HG03378 (cell line): ENCODE data around the gene CEP70.
"Not testable (repeated sequence)": the region's sequence is repeated elsewhere in the genome, so short reads cannot be mapped to it uniquely, and the experiment has no call there.

Experiments
- ATAC-seq: cut with Tn5 transposase; IDR thresholded peaks from one replicate; pipeline ENCODE4 v1.9.1; 2021; ENCODE audit warnings: mild to moderate bottlenecking, moderate library complexity; ENCODE audit not compliant: unreplicated experiment

Gene CEP70

DNA sequence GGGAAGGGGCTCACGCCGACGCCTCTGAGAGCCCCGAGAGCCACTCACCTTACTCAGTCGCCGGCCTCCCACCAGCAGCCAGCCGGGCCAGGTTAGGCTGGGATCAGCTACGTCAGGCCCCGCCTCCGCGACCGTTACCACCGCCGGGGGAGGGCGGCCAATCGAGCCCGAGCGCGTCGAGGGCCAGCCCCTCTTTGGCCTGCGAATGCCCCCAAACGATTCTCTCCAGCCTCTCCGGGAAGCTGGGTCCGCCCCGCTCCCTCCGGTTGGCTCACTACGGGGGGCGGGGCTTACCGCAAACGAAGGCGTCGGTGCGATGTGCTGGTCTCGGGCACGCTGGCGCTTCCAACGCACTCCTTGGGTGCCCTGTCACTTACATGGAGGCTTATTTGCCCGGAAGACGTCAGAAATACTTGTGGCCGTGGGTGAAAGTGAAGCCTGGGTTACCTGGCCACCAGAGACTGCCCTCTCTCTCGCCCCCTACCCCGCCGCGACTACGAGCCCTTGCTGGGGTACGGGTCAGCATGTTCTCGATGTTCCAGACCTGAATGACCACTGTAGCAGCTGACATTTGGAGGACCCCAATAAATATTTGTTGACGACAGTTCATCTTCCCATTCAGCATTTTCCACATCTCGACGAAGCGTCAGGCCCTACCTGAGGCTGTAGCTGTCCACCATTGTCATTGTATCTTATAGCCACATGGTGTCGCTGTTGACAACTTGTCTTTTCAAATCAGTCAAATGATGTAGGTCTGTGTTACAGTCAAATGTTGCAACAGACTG is at the start of gene CEP70:
TSS of gene CEP70 (minus strand) at position 111 of the 785 bp plus-strand sequence. CDS start 21,333 bp downstream, outside the sequence.
- ATAC-seq = peak; percentile 85

- no peak for ATAC-seq
Measured at GRCh38 chr3:138642927-138643253, 48.8 kb upstream of the CEP70 start.

DNA sequence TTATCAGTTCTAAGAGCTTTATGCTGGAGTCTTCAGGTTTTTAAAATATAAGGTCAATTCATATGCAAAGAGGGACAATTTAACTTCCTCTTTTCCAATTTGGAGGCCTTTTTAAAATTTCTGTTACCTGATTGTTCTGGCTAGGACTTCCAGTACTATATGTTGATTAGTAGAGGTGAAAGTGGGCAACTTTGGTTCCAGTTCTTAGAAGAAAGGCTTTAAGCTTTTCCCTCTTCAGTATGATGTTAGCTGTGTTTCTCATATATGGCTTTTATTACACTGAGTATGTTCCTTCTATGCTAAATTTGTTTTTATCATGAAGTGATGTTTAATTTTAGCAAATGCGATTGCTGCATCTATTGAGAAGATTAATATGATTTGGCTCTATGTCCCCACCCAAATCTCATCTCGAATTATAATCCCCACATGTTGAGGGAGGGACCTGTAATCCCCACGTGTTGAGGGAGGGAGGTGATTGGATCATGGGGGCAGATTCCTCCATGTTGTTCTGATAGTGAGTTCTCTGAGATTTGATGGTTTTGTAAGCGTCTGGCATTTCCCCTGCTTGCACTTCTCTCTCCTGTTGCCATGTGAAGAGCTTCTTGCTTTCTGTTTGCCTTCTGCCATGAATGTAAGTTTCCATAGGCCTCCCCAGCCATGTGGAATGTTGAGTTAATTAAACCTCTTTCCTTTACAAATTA is 48.3 kb upstream of the CEP70 start:
- no peak for ATAC-seq

DNA sequence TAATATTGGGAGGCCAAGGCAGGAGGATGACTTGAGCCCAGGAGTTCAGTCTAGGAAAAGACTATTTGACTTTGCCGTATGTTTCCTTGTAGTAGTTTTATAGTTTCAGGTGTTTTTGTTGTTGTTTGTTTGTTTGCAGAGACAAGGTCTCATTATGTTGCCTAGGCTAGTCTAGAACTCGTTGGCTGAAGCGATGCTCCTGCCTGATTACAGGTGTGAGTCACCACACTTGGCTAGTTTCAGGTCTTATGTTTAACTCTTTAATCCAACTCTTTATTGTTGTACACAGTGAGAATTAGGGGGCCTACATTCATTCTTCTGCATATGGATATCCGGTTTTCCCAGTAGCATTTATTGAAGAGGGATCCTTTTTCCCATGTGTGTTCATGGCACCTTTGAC is 46.5 kb upstream of the CEP70 start:
- no peak for ATAC-seq

DNA sequence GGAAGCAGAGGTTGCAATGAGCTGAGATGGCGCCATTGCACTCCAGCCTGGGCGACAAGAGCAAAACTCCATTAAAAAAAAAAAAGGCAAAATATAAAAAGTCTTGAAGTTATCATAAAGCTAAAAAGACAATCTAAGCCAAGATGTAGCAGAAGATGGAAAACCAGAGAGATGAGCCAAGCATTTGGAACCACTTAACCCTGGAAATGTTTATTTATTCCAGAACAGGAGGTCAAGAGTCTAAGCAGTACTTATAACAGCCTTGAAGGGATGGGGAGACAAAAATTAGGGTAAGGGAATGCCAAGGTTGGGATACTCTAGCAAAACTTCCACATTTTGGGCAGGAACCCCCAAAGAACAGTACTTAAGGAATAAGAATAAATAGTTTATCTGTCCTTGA is 44.6 kb upstream of the CEP70 start:
- ATAC-seq = no peak

DNA sequence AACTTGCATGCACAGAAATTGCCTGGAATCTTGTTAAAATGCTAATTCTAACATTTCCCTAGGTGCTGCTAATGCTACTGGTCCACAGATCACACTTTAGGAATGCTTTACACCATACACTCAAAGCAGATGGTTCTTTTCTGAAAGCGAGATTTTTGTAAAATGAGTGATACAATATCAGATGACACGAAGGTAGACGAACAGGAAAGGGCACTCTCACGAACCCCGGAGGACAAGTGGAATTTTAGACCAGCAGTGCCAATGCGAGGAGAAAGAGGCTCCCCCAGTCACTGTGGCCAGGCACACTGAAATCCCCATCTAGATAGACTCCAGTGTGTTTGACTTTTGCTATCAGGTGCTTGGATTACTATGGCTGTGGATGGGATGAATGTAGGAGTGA is 35.5 kb upstream of the CEP70 start:
- no peak for ATAC-seq

DNA sequence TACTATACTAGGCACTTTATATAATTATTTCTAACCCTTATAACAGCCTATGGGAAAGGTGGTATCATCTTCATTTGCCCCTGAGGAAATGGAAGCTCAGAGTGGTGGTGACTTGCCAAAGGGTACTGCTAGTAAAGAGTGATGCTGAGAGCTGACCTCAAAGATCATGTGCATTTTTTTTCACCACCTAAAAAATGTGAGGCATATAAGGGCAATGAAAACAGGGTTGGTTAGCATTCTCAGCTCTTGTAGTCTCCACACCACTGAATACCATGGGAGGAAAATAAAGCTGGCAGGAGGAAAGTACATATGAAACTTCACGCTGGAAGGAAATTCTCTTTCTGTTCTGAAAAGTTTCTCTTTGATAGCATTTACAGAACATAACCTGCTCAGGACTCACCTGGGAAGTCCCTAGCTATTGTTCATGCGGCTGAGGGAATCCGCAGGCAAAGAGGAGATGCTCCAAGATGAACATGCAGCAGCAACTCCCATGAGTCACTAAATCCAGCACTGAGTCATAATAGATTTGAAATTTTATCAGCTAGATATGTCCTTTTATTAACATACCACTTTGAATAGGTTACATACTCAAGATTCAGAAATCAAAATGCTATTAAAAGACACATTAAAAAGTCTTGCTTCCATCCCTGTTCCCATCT is 31.8 kb upstream of the CEP70 start:
- no peak for ATAC-seq

DNA sequence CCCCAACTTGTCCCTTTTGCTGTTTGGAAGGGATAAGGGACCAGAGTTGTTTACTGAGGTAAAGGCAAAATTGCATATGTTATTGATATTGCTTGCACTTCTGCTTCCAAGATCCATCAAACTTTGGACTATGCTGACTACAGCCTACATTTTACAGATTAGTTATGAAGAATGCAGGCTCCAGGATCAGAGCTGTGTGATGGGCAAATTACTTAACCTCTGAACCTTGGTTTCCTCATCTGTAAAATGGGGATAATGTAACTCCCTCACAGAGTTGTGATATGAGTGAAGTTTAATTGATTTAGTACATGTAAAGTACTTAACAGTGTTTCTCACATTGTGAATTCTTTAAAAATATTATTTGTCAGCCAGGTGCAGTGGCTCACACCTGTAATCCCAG is 30.5 kb upstream of the CEP70 start:
- ATAC-seq = no peak

DNA sequence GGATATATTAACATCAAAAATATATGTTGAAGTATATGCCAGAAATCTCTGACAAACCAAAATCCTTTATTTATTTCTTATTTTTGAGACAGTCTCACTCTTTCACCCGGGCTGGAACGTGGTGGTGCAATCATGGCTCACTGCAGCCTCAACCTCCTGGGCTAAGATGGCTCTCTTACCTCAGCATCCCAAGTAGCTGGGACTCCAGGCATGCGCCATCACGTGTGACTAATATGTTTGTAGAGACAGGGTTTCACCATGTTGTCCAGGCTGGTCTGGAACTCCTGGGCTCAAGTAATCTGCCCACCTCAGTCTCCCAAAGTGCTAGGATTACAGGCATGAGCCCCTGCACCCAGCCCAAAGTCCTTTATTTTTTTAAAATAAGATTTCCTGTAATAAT is 26.4 kb upstream of the CEP70 start:
- no peak for ATAC-seq

DNA sequence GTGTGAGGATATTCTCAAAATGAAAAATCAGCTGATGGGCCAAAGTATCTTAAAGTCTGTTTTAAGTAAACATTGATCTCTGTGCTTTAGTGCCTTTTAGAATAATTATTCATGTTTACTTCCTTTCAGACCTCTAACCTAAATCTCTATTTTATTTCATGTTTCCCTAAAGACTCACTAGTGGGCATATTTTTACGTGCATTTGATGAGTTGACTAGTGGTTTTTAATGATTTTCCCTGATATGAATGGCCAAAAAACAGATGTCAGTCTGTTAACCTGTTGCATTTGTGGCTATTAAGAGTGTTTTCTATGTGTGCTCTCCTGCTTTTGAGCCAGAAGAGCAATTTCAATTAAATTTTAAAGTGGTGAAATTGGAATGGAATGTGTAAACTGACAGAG is 21.4 kb upstream of the CEP70 start:
- no peak for ATAC-seq

- no peak for ATAC-seq
Measured at GRCh38 chr3:138609898-138610266, 15.8 kb upstream of the CEP70 start.

DNA sequence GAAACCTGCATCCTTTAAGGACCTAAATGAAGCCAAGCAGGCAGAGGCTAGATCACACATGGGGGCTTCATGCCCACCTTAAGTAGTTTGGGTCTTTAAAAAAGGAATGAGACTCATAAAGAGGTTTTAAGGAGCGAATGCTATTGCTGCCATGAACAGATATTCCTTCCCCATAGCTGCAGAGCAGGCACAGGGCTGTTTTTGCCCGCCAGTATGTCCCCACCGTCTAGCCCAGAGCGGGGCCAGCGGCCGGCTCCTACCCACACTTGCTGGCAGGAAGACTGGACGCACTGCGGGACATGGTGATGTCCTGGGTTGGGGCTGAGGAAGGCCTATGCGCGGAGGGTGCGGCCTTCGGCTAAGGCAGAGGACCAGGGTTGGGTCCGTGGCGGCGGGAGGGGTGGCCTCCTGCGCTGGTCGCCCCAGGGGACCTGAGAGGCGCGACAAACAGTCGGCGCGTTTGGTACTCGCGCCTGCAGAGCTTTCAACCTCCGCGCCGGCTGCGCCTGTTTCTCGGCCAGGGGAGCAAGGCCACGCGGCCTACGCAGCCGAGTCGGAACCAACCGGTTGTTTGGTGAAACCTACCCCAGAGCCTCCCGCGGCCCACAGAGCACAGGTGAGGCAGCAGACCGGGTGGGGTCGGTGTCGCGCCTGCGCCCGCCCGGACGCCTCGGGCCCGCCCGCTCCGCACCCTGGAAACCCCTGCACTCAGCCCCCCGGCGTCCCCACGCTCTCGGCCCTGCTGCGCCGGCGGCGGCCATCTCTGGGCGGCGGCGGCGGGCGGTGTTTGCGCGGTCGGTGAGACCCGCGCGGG is 14.5 kb upstream of the CEP70 start, which contains the start of gene FAIM:
TSS of gene FAIM (plus strand) at position 450 of the 814 bp plus-strand sequence. CDS start 10,956 bp downstream, outside the sequence.
- ATAC-seq = peak; percentile 68

- not testable (repeated sequence) for ATAC-seq
Measured at GRCh38 chr3:138604106-138604595, 10.1 kb upstream of the CEP70 start.

DNA sequence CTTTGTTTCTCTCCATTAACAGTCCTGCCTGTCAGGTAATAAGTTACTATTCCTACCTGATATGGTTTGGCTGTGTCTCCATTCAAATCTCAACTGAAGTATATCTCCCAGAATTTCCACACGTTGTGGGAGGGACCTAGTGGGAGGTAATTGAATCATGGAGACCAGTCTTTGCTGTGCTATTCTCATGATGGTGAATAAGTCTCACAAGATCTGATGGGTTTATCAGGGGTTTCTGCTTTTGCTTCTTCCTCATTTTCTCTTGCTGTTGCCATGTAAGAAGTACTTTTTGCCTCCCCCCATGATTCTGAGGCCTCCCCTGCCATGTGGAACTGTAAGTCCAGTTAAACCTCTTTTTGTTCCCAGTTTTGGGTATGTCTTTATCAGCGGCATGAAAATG is 7.6 kb upstream of the CEP70 start:
- not testable (repeated sequence) for ATAC-seq

DNA sequence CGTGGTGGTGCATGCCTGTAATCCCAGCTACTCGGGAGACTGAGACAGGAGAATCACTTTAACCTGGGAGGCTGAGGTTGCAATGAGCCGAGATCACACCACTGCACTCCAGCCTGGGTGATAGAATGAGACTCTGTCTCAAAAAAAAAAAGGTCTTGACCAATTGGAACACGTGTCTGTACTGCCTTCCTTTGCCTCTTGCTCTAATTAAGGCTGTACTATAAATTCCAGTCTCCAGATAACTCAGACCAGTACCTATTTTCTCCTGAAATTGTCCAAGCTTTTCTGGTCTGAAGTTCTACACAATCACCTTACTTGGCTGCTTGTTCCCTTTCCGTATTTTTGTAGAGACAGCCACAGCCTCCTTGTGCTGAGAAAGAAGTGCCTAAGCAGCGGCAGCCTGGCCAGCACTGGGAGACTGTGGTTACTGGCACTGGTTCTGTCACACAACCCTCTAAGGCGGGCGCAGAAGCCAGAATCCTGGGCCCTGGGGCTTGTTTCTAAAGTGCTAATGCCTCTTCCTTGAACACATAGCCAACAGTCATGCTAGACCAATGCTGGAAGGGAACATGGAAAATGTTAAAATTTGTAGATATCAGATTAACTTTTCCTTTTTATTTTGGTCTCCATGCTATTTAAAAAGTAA is 6.2 kb upstream of the CEP70 start:
- ATAC-seq = no peak

- ATAC-seq = no peak
Measured at GRCh38 chr3:138598534-138598933, 4.5 kb upstream of the CEP70 start.

DNA sequence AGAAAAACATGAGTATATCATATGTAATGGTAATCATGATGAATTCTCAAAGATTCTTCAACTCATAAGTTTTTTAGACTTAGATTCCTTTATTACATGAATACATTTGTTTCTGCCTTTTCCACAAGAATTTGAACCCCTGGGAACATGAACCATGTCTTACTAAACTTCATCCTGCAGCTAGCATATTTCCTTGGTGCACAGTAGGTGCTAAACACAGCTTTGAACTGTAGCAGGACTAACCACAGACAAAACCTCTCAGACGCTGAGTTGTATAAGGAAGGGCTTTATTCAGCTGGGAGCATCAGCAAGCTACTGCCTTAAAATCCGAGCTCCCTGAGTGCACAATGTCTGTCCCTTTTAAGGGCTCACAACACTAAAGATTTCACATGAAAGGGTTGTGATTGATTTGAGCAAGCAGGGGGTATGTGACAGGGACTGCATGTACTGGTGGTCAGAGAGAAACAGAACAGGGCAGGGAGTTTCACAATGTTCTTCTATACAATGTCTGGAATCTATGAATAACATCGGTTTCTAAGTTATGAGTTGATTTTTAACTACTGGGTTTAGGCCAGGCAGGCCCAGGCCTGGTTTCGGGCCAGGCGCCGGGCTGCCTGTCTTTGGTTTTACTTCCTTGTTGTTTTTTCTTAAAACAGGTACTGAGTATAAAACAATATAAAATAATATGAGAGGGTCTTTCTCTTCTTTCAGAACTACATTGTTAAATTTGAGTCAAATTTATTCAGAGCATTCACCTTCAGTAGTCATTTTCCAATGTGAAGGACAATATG is 3.3 kb upstream of the CEP70 start:
- ATAC-seq = not testable (repeated sequence)

GRCh38 chr3:138594935-138595610 is 1.0 kb upstream of the CEP70 start:
- no peak for ATAC-seq
